ENCODE measurements around the gene BCOR.

DNA sequence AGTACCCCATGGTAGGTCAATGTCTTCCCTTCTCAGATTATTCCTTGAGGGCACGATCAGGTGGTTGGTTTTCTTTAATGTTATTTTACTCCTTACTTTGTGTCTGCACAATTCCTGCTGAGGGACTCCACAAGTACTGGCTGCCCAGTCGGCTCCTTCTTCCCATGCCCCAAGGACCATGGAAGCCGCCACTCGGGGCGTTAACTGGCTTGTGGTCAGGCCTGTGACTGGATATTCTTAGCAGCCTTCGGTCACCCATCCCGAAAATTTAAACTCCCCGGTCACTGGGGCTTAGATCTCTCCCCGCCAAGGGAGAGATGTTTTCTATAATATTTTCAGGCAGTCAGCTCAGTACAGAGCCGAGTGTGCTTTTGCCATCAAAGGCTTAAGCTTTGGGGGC, 24.7 kb upstream of the BCOR start:
- TF ChIP-seq TCF7L2 (IDR thresholded peaks at IDR 0.05; ENCODE audit: low read depth, low read length) (no peak), REST (IDR thresholded peaks at IDR 0.05; ENCODE audit: insufficient read depth in 1 of 2, low read depth in 2 of 2, low read length in 1 of 2) (no peak)
